Coronary artery (tissue), 2 donors: ENCODE data around the gene SMC3.

Source experiments
- DNase-seq: peaks from one replicate; pipeline ENCODE4 v3.0.0-alpha.2; 2017; ENCODE audit warnings: low spot score
- H3K27ac ChIP-seq, 2 donors: fragments of 200-600 bp; sonication (generic); one replicate each; pipeline ENCODE4 v1.5.1; 2016 to 2019
- H3K4me3 ChIP-seq: fragments of 200-600 bp; sonication (generic); 2 replicates; pipeline ENCODE4 v1.5.1; 2016; ENCODE audit warnings: mild to moderate bottlenecking, moderate library complexity
- TF ChIP-seq, protein P1 (sequence below): fragments of 200-600 bp; sonication (generic); IDR thresholded peaks from one replicate; pipeline ENCODE4 v1.5.1; 2019; ENCODE audit warnings: antibody characterized with exemption

Gene SMC3

GRCh38 chr10:110568055-110568735 lies 700 bp downstream of the SMC3 start:
- DNase-seq = peak; percentile 73
- Histone ChIP-seq H3K4me3 (peak overlapping the region; percentile 100), H3K27ac (peak overlapping the region; percentile 89 to 94)
- TF ChIP-seq, protein P1, sequence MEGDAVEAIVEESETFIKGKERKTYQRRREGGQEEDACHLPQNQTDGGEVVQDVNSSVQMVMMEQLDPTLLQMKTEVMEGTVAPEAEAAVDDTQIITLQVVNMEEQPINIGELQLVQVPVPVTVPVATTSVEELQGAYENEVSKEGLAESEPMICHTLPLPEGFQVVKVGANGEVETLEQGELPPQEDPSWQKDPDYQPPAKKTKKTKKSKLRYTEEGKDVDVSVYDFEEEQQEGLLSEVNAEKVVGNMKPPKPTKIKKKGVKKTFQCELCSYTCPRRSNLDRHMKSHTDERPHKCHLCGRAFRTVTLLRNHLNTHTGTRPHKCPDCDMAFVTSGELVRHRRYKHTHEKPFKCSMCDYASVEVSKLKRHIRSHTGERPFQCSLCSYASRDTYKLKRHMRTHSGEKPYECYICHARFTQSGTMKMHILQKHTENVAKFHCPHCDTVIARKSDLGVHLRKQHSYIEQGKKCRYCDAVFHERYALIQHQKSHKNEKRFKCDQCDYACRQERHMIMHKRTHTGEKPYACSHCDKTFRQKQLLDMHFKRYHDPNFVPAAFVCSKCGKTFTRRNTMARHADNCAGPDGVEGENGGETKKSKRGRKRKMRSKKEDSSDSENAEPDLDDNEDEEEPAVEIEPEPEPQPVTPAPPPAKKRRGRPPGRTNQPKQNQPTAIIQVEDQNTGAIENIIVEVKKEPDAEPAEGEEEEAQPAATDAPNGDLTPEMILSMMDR = no peak

GRCh38 chr10:110569122-110569521 lies 1.6 kb downstream of the SMC3 start:
- Histone ChIP-seq H3K4me3 (peak overlapping the region; percentile 100), H3K27ac (no peak overlapping the region)
- no peak for DNase-seq
- TF ChIP-seq, protein P1 = no peak

DNA sequence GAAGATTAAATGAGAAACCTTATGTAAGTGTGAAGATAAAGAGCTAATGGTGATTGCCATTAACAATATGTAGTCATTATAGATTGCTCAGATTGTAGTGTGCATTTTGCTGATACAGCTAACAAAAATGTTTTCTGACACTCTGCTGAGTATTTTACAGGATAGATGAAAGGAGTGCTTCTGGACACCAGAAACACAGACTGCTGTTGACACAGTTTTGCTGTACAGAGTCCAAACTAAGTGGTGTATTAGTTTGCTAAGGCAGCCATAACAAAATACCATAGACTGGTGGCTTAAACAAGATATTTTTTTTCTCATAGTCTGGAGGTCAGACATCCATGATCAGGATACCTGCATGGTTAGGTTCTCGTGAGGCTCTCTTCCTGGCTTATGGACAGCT lies 2.2 kb downstream of the SMC3 start:
- H3K4me3 ChIP-seq = peak overlapping the region; percentile 100
- DNase-seq = no peak
- TF ChIP-seq, protein P1 = no peak
- H3K27ac ChIP-seq = no peak overlapping the region

DNA sequence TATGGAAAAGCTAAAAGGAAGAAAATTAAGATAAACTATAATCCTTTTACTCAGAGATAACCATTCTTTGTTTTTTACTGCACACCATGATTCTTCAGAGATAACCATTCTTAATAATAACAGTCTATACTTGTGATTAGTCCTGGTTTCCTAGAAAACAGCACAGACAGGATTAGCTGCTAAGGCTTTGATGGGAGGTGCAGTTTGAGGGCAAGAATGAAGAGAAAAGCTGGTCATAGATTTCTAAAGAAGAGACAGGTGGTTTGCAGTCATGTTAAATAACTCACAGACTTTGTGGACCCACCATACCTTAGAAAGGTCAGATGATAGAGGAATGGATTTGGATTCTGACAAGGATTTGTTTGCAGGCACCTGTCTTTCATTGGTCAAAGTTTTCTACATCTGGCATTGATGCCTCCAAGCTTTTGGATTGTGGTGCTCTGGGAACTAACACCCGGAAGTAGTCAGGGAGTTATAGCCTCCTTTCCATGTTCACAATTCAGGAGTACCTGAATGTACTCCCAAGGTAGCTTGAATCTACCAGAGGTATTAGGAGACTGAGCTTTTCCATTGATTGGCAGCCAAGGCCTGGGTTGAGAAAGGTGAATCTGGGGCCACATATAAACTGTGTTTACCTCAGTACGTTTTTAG lies 3.7 kb downstream of the SMC3 start:
- TF ChIP-seq, protein P1 = no peak
- Histone ChIP-seq H3K4me3 (no peak overlapping the region), H3K27ac (no peak overlapping the region)
- DNase-seq = no peak

- no peak overlapping the region for H3K4me3 ChIP-seq
- no peak overlapping the region for H3K27ac ChIP-seq
- TF ChIP-seq, protein P1 = no peak
- DNase-seq = no peak
Measured at GRCh38 chr10:110572862-110573261, 5.4 kb downstream of the SMC3 start.

- Histone ChIP-seq H3K4me3 (no peak overlapping the region), H3K27ac (no peak overlapping the region)
- TF ChIP-seq, protein P1 = no peak
- no peak for DNase-seq
Measured at GRCh38 chr10:110574420-110574819, 6.9 kb downstream of the SMC3 start.

DNA sequence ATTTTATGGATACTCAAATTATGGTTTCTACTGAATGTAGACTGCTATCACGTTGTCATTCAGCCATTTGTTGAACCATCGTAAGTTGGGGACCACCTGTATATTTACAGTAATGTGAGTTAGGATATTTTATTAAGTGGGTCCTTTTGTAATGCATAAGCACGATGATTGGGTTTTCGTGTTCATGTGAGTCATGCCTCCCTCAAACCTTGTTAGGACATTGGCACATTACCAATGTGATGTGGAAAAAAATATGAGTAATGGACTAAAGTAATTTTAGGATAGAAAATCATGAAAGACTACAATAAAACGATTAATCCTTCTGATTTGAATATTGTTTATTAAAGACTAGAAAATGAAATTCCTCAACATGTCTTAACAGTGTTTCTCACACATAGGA lies 8.7 kb downstream of the SMC3 start:
- Histone ChIP-seq H3K27ac (no peak overlapping the region), H3K4me3 (no peak overlapping the region)
- TF ChIP-seq, protein P1 = no peak
- no peak for DNase-seq
